HEK293 (cell line): ENCODE data around the gene QDPR.

Experiments
- CTCF ChIA-PET: fragments of 350-600 bp; formaldehyde crosslinking; extraction: SDS; loops from one replicate; lab custom pipeline; 2021; ENCODE audit warnings: antibody characterized with exemption; lab: Yijun Ruan, JAX
- POLR2A ChIA-PET: fragments of 300-600 bp; formaldehyde crosslinking; extraction: SDS; loops from one replicate; lab custom pipeline; 2020; ENCODE audit warnings: antibody characterized with exemption, inconsistent platforms; lab: Yijun Ruan, JAX
- H3K27ac ChIP-seq: fragments of 200-500 bp; sonication (Bioruptor generic); 2 replicates; pipeline ENCODE4 v1.5.1; 2014; ENCODE audit warnings: low read depth, low read length, control low read depth, inconsistent platforms; ENCODE audit errors: extremely low read depth
- H3K36me3 ChIP-seq, 2 experiments: fragments of 200-500 bp in 1 of 2; sonication (Bioruptor generic) in 1 of 2; 1 replicate in 1 of 2; 2 replicates in 1 of 2; pipeline ENCODE4 v1.5.1; 2014 to 2017; ENCODE audit warnings: inconsistent platforms in 2 of 2, low read length in 2 of 2; ENCODE audit not compliant: control insufficient read depth in 2 of 2, insufficient read depth in 1 of 2
- H3K4me1 ChIP-seq: fragments of 200-500 bp; sonication (Bioruptor generic); 2 replicates; pipeline ENCODE4 v1.5.1; 2014; ENCODE audit warnings: mild to moderate bottlenecking, low read length, inconsistent platforms; ENCODE audit not compliant: control insufficient read depth, insufficient read depth
- H3K4me3 ChIP-seq: 2 replicates; pipeline ENCODE4 v1.5.1; 2011; ENCODE audit warnings: low read depth, mild to moderate bottlenecking, control low read depth, low read length, moderate library complexity
- H3K9me3 ChIP-seq: fragments of 200-500 bp; sonication (Bioruptor generic); 2 replicates; pipeline ENCODE4 v1.5.1; 2014; ENCODE audit warnings: low read depth, low read length, inconsistent platforms; ENCODE audit not compliant: control insufficient read depth, insufficient read depth
- IKZF3 ChIP-seq: fragments of 450-650 bp; IDR thresholded peaks from 2 replicates; pipeline ENCODE4 v1.5.0; 2018; ENCODE audit warnings: missing biosample characterization, mild to moderate bottlenecking, missing genetic modification characterization, moderate library complexity
- KLF8 ChIP-seq: fragments of 450-650 bp; formaldehyde crosslinking; IDR thresholded peaks from 2 replicates; pipeline ENCODE4 v1.5.1; 2016; ENCODE audit warnings: missing biosample characterization, missing genetic modification characterization
- YY1 ChIP-seq: fragments of 450-650 bp; formaldehyde crosslinking; IDR thresholded peaks from 2 replicates; pipeline ENCODE4 v1.5.1; 2018; ENCODE audit warnings: missing biosample characterization, missing genetic modification characterization
- ZBTB17 ChIP-seq: fragments of 450-650 bp; formaldehyde crosslinking; IDR thresholded peaks from 2 replicates; pipeline ENCODE4 v1.5.1; 2016; ENCODE audit warnings: missing biosample characterization, missing genetic modification characterization
- ZFP69B ChIP-seq: fragments of 450-650 bp; formaldehyde crosslinking; IDR thresholded peaks from 2 replicates; pipeline ENCODE4 v1.5.1; 2016; ENCODE audit warnings: missing biosample characterization, missing genetic modification characterization
- ZNF112 ChIP-seq: fragments of 450-650 bp; formaldehyde crosslinking; IDR thresholded peaks from 2 replicates; pipeline ENCODE4 v1.5.0; 2017; ENCODE audit warnings: missing biosample characterization, missing genetic modification characterization
- ZNF121 ChIP-seq: fragments of 450-650 bp; formaldehyde crosslinking; IDR thresholded peaks from 2 replicates; pipeline ENCODE4 v1.5.1; 2016; ENCODE audit warnings: missing biosample characterization, missing genetic modification characterization
- ZNF148 ChIP-seq: fragments of 450-650 bp; formaldehyde crosslinking; IDR thresholded peaks from 2 replicates; pipeline ENCODE4 v1.5.0; 2017; ENCODE audit warnings: missing biosample characterization, missing genetic modification characterization, borderline replicate concordance
- ZNF169 ChIP-seq: fragments of 450-650 bp; formaldehyde crosslinking; IDR thresholded peaks from 2 replicates; pipeline ENCODE4 v1.5.1; 2016; ENCODE audit warnings: missing biosample characterization, missing genetic modification characterization
- ZNF266 ChIP-seq: fragments of 450-650 bp; formaldehyde crosslinking; IDR thresholded peaks from 2 replicates; pipeline ENCODE4 v1.5.1; 2016; ENCODE audit warnings: missing biosample characterization, missing genetic modification characterization, low read depth
- ZNF311 ChIP-seq: fragments of 450-650 bp; formaldehyde crosslinking; IDR thresholded peaks from 2 replicates; pipeline ENCODE4 v1.5.1; 2017; ENCODE audit warnings: missing biosample characterization, missing genetic modification characterization, borderline replicate concordance
- ZNF473 ChIP-seq: fragments of 450-650 bp; formaldehyde crosslinking; IDR thresholded peaks from 2 replicates; pipeline ENCODE4 v1.5.1; 2017; ENCODE audit warnings: missing biosample characterization, missing genetic modification characterization
- ZNF513 ChIP-seq: fragments of 450-650 bp; IDR thresholded peaks from 2 replicates; pipeline ENCODE4 v1.5.1; 2018; ENCODE audit warnings: missing biosample characterization, missing genetic modification characterization
- ZNF518A ChIP-seq: fragments of 450-650 bp; formaldehyde crosslinking; conservative IDR thresholded peaks from 2 replicates; pipeline ENCODE4 v1.5.1; 2016; ENCODE audit warnings: low read depth, missing biosample characterization, missing genetic modification characterization
- ZNF580 ChIP-seq: fragments of 450-650 bp; formaldehyde crosslinking; IDR thresholded peaks from 2 replicates; pipeline ENCODE4 v1.5.1; 2016; ENCODE audit warnings: missing biosample characterization, missing genetic modification characterization
- ZNF621 ChIP-seq: fragments of 450-650 bp; formaldehyde crosslinking; IDR thresholded peaks from 2 replicates; pipeline ENCODE4 v1.5.1; 2017; ENCODE audit warnings: missing biosample characterization, missing genetic modification characterization
- ZSCAN16 ChIP-seq: fragments of 450-650 bp; formaldehyde crosslinking; IDR thresholded peaks from 2 replicates; pipeline ENCODE4 v1.5.1; 2016; ENCODE audit warnings: missing biosample characterization, missing genetic modification characterization
- ZSCAN30 ChIP-seq: fragments of 450-650 bp; IDR thresholded peaks from 2 replicates; pipeline ENCODE4 v1.5.1; 2018; ENCODE audit warnings: missing biosample characterization, mild to moderate bottlenecking, missing genetic modification characterization, moderate library complexity
- ZSCAN5A ChIP-seq: fragments of 450-650 bp; formaldehyde crosslinking; IDR thresholded peaks from 2 replicates; pipeline ENCODE4 v1.5.1; 2016; ENCODE audit warnings: missing biosample characterization, missing genetic modification characterization
- ZXDB ChIP-seq: fragments of 450-650 bp; formaldehyde crosslinking; IDR thresholded peaks from 2 replicates; pipeline ENCODE4 v1.5.1; 2016; ENCODE audit warnings: missing biosample characterization, missing genetic modification characterization

QDPR gene

GRCh38 chr4:17560065-17560673 is 48.3 kb upstream of the QDPR start:
- no peaks in the 10 kb centered on the region for H3K4me1 ChIP-seq
- ChIA-PET CTCF (no interaction called here), POLR2A (no interaction called here)
- no peak for TF ChIP-seq ZNF121
- TF ChIP-seq IKZF3 (tag by site-specific recombination) = no peak
- TF ChIP-seq ZSCAN30 (tag by site-specific recombination) = no peak
- TF ChIP-seq ZNF473 = no peak
- no peak for TF ChIP-seq ZNF266 (tag by site-specific recombination)
- TF ChIP-seq KLF8 (tag by site-specific recombination) = no peak
- no peak for TF ChIP-seq YY1 (tag by site-specific recombination)
- H3K9me3 ChIP-seq = no peaks in the 10 kb centered on the region
- H3K27ac ChIP-seq = no peak overlapping the region
- H3K4me3 ChIP-seq = no peak overlapping the region
- no peaks in the 10 kb centered on the region for H3K36me3 ChIP-seq

GRCh38 chr4:17559709-17560048 is 47.8 kb upstream of the QDPR start:
- POLR2A ChIA-PET = no interaction called here
- Histone ChIP-seq H3K36me3 (no peaks in the 10 kb centered on the region), H3K4me1 (no peaks in the 10 kb centered on the region), H3K27ac (no peak overlapping the region), H3K4me3 (no peak overlapping the region), H3K9me3 (no peaks in the 10 kb centered on the region)
- TF ChIP-seq ZNF621 (tag by site-specific recombination) = no peak
- peak; percentile 58 for TF ChIP-seq ZBTB17 (tag by site-specific recombination)
- TF ChIP-seq ZNF148 (tag by site-specific recombination) = no peak
- TF ChIP-seq ZNF518A (tag by site-specific recombination) = no peak
- CTCF ChIA-PET = no interaction called here

- H3K27ac ChIP-seq = no peak overlapping the region
- CTCF ChIA-PET = interaction anchor here (0.9 kb wide), 1 partner anchor 10 kb away, joined by 4 read pairs; no protein-coding TSS in a partner anchor
- no peaks in the 10 kb centered on the region for H3K4me1 ChIP-seq
- POLR2A ChIA-PET = no interaction called here
- no peaks in the 10 kb centered on the region for H3K9me3 ChIP-seq
- no peaks in the 10 kb centered on the region for H3K36me3 ChIP-seq
- H3K4me3 ChIP-seq = no peak overlapping the region
- TF ChIP-seq ZXDB (tag by site-specific recombination) = no peak
- TF ChIP-seq IKZF3 (tag by site-specific recombination) = no peak
- no peak for TF ChIP-seq ZNF580 (tag by site-specific recombination)
- no peak for TF ChIP-seq ZFP69B
- no peak for TF ChIP-seq ZNF169 (tag by site-specific recombination)
- TF ChIP-seq ZNF311 (tag by site-specific recombination) = no peak
- no peak for TF ChIP-seq ZNF513 (tag by site-specific recombination)
- TF ChIP-seq ZNF112 (tag by site-specific recombination) = no peak
- TF ChIP-seq ZSCAN5A (tag by site-specific recombination) = no peak
- no peak for TF ChIP-seq ZSCAN16
Measured at GRCh38 chr4:17558941-17559708, 47.2 kb upstream of the QDPR start.
